ENCODE results near the gene TAPBPL.
A peak's percentile ranks its signal among the peaks of the same experiment; 100 is the strongest.
"Not testable (repeated sequence)": the region's sequence is repeated elsewhere in the genome, so short reads cannot be mapped to it uniquely, and the experiment has no call there.

TAPBPL gene

GRCh38 chr12:6494968-6495367 lies 43.1 kb downstream of the TAPBPL start:
- TF ChIP-seq CTCF (IDR thresholded peaks at IDR 0.05; ENCODE audit: low read depth, low read length, missing control alignments): no peak
- no peak for DNase-seq (ENCODE audit: low read depth)
- H3K4me3 ChIP-seq (ENCODE audit: low read depth, low read length): peak overlapping the region; percentile 90

GRCh38 chr12:6497291-6497690 lies 45.4 kb downstream of the TAPBPL start:
- DNase-seq (ENCODE audit: low read depth): not testable (repeated sequence)

GRCh38 chr12:6500466-6500865 lies 48.6 kb downstream of the TAPBPL start:
- no peak overlapping the region for H3K4me3 ChIP-seq (ENCODE audit: low read depth, low read length)
- no peak for TF ChIP-seq CTCF (IDR thresholded peaks at IDR 0.05; ENCODE audit: low read depth, low read length, missing control alignments)
- no peak for DNase-seq (ENCODE audit: low read depth)

More at GRCh38 chr12:6497291-6497690, 45.4 kb downstream of the TAPBPL start:
- not testable (repeated sequence) for H3K4me3 ChIP-seq (ENCODE audit: low read depth, low read length)

- H3K4me3 ChIP-seq (ENCODE audit: low read depth, low read length): no peak overlapping the region
- DNase-seq (ENCODE audit: low read depth): no peak
- TF ChIP-seq CTCF (IDR thresholded peaks at IDR 0.05; ENCODE audit: low read depth, low read length, missing control alignments): no peak
These were observed 55.5 kb downstream of the TAPBPL start for GRCh38 chr12:6507102-6507998.

- no peak for TF ChIP-seq CTCF (IDR thresholded peaks at IDR 0.05; ENCODE audit: low read depth, low read length, missing control alignments)
- H3K4me3 ChIP-seq (ENCODE audit: low read depth, low read length): no peak overlapping the region
- DNase-seq (ENCODE audit: low read depth): no peak
These were observed 56.2 kb downstream of the TAPBPL start for GRCh38 chr12:6508087-6508486.

All from GM12864 (cell line).